Ovary (tissue), 3 donors: ENCODE data around the gene ADPGK.

ENCODE experiments used
- CTCF ChIP-seq, 3 donors: fragments of 450-650 bp in 2 of 3; fragments of 200-600 bp in 1 of 3; IDR thresholded peaks; one replicate each; pipeline versions ENCODE4 v1.5.1 to v1.8.0; 2016 to 2022; ENCODE audit warnings: antibody characterized with exemption in 3 of 3, mild to moderate bottlenecking in 1 of 3
- EP300 ChIP-seq: sonication (generic); formaldehyde crosslinking; IDR thresholded peaks from one replicate; pipeline ENCODE4 v1.6.1; 2017; ENCODE audit warnings: antibody characterized with exemption
- donor health status: DM: no; HTN: no; CAD: no.

DNA sequence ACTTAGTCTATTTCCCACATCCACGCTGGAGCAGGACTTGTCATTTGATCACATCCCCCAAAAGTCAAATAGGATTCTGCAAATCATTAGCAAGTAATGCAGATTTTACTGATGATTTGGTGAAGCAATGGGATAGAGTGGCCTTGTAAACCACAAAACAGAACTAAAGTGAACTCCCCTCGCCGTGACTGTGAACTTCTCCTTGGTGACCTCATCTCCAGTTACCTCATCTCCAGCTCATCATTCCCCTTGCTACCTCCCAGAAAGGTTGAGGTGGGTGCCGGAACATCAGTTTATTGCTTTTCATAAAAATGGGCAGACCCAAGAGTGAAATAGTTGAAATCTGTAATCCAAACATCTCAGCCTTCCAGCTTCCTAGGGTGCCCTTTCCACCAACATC, 36.7 kb upstream of the ADPGK start:
- TF ChIP-seq EP300 (no peak), CTCF (IDR thresholded peaks at IDR 0.05) (no peak)
